WERI-Rb-1 (cell line): ENCODE measurements around the gene MACROD2.

Experiments used
- DNase-seq: peaks from one replicate; pipeline ENCODE4 v3.0.0-alpha.2; 2020
- H3K27ac ChIP-seq: fragments of 250-450 bp; sonication (Bioruptor Pico); 2 replicates; pipeline ENCODE4 v1.5.1; 2020; ENCODE audit warnings: mild to moderate bottlenecking, moderate library complexity
- H3K27me3 ChIP-seq: fragments of 250-450 bp; sonication (Bioruptor Pico); 2 replicates; pipeline ENCODE4 v1.5.1; 2021; ENCODE audit warnings: mild to moderate bottlenecking, low read depth, moderate library complexity; ENCODE audit not compliant: insufficient read depth, severe bottlenecking
- H3K36me3 ChIP-seq: fragments of 250-450 bp; sonication (Bioruptor Pico); 2 replicates; pipeline ENCODE4 v1.5.1; 2020; ENCODE audit warnings: mild to moderate bottlenecking, moderate library complexity
- H3K4me3 ChIP-seq: 2 replicates; pipeline ENCODE4 v1.5.1; 2011; ENCODE audit warnings: low read depth, mild to moderate bottlenecking, control low read depth, low read length
- H3K9me3 ChIP-seq: fragments of 250-450 bp; sonication (Bioruptor Pico); 2 replicates; pipeline ENCODE4 v1.5.1; 2021; ENCODE audit warnings: mild to moderate bottlenecking, moderate library complexity; ENCODE audit not compliant: severe bottlenecking
- CTCF ChIP-seq: IDR thresholded peaks from 2 replicates; pipeline ENCODE4 v1.5.1; 2011; ENCODE audit warnings: low read depth, mild to moderate bottlenecking, control low read depth, inconsistent platforms, low read length

MACROD2 gene

GRCh38 chr20:14896569-14896968 lies 901.3 kb downstream of the MACROD2 start:
- Histone ChIP-seq H3K36me3 (no peaks in the 10 kb centered on the region), H3K27me3 (no peaks in the 10 kb centered on the region), H3K4me3 (no peak overlapping the region), H3K27ac (no peak overlapping the region), H3K9me3 (no peaks in the 10 kb centered on the region)
- DNase-seq: no peak
- no peak for TF ChIP-seq CTCF

GRCh38 chr20:14897608-14898007 lies 902.3 kb downstream of the MACROD2 start:
- no peak for TF ChIP-seq CTCF
- H3K27ac ChIP-seq: no peak overlapping the region
- H3K36me3 ChIP-seq: no peaks in the 10 kb centered on the region
- no peaks in the 10 kb centered on the region for H3K27me3 ChIP-seq
- no peak overlapping the region for H3K4me3 ChIP-seq
- DNase-seq: no peak
- no peaks in the 10 kb centered on the region for H3K9me3 ChIP-seq

GRCh38 chr20:14902432-14903089 lies 907.2 kb downstream of the MACROD2 start:
- no peak for TF ChIP-seq CTCF
- Histone ChIP-seq H3K4me3 (no peak overlapping the region), H3K27me3 (no peaks in the 10 kb centered on the region), H3K9me3 (no peaks in the 10 kb centered on the region), H3K36me3 (no peaks in the 10 kb centered on the region), H3K27ac (no peak overlapping the region)
- DNase-seq: no peak

- H3K9me3 ChIP-seq: no peaks in the 10 kb centered on the region
- no peak for TF ChIP-seq CTCF
- H3K36me3 ChIP-seq: no peaks in the 10 kb centered on the region
- no peak overlapping the region for H3K4me3 ChIP-seq
- no peaks in the 10 kb centered on the region for H3K27me3 ChIP-seq
- no peak overlapping the region for H3K27ac ChIP-seq
- DNase-seq: no peak
Measured at GRCh38 chr20:14906908-14907434, 911.7 kb downstream of the MACROD2 start.

- no peaks in the 10 kb centered on the region for H3K27me3 ChIP-seq
- TF ChIP-seq CTCF: no peak
- no peaks in the 10 kb centered on the region for H3K36me3 ChIP-seq
- no peaks in the 10 kb centered on the region for H3K9me3 ChIP-seq
- H3K4me3 ChIP-seq: no peak overlapping the region
- H3K27ac ChIP-seq: no peak overlapping the region
- DNase-seq: no peak
Measured at GRCh38 chr20:14910126-14910525, 914.8 kb downstream of the MACROD2 start.
